ENCODE data around the gene ABLIM2.
A peak's percentile ranks its signal among the peaks of the same experiment; 100 is the strongest.
"Not testable (repeated sequence)": the region's sequence is repeated elsewhere in the genome, so short reads cannot be mapped to it uniquely, and the experiment has no call there.

Gene ABLIM2

DNA sequence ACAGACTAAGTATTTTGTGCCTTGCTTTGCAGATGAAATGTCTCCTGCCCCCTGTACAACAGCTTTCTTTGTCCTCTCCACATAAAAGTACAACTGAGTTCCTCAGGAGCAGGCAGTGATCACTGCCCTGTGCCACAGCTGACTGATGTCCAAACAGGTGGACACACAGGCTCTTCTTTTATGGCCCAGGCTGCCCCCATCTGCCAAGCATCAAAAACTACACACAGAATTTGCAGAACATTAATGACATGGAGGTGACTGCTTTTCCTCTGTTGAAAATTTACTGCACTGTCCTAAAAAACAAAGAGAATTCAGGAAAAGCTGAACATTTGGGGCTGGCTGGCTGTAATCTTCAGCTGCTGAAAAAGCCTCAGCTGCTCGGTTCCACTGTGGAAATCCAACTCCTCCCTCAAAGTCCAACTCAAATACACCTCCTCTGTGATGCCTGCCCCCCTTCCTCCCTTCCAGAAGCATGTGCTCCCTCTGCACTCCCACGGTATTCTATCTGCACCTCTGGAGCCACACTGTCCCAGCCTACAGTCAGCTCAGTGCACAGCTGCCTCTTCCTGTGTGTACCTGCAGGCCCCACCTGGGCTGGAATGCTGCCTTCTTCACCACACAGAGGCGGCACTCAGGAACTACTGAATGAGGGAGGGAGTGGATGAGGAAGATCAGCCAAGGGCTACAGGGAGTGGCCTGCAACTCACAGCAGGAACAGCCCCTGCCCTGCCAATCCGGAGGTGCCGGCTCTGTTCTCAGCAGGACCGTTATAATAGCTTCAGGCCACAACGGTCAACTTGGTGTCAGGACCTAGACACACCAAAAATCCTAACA lies 229.3 kb downstream of the ABLIM2 start:
- TF ChIP-seq, protein P1, sequence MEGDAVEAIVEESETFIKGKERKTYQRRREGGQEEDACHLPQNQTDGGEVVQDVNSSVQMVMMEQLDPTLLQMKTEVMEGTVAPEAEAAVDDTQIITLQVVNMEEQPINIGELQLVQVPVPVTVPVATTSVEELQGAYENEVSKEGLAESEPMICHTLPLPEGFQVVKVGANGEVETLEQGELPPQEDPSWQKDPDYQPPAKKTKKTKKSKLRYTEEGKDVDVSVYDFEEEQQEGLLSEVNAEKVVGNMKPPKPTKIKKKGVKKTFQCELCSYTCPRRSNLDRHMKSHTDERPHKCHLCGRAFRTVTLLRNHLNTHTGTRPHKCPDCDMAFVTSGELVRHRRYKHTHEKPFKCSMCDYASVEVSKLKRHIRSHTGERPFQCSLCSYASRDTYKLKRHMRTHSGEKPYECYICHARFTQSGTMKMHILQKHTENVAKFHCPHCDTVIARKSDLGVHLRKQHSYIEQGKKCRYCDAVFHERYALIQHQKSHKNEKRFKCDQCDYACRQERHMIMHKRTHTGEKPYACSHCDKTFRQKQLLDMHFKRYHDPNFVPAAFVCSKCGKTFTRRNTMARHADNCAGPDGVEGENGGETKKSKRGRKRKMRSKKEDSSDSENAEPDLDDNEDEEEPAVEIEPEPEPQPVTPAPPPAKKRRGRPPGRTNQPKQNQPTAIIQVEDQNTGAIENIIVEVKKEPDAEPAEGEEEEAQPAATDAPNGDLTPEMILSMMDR (conservative IDR thresholded peaks at IDR 0.05; ENCODE audit: low read depth, low read length): peak; percentile 4
- DNase-seq (ENCODE audit: low read depth): no peak
- no peak overlapping the region for H3K4me3 ChIP-seq (ENCODE audit: low read length)

DNA sequence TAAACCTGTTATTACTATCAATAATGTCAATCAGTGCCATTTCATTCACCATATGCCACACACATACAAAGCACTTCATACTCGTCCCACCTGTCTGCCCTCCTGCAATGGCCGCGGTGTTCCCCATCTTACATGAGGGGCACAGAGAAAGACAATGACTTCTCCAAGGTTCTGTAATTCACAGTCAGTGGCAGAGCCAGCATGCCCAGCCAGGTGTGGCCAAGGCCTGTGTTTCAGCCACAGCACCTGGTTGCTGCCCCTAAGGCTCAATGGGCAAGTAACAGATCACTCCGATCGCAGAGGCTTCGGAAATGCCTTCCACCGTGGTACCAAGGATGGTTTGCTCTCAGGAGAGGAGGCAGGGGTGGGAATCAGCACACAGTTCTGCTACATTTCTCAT lies 229.9 kb downstream of the ABLIM2 start:
- H3K4me3 ChIP-seq (ENCODE audit: low read length): no peak overlapping the region
- TF ChIP-seq, protein P1 (conservative IDR thresholded peaks at IDR 0.05; ENCODE audit: low read depth, low read length): no peak
- no peak for DNase-seq (ENCODE audit: low read depth)

DNA sequence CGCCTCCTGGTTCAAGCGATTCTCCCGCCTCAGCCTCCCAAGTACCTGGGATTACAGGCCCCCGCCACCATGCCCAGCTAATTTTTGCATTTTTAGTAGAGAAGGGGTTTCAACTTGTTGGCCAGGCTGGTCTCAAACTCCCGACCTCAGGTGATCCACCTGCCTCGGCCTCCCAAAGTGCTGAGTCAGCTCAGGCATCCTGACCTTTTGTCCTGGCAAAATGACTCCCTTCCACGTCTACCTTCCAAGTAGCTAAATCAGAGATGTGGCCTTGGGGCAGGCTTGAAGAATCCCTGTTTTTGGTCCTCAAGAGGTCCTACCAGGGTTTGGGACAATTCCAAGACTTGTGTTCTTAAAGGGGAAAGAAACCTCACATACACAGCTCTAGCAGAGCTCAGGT lies 231.8 kb downstream of the ABLIM2 start:
- TF ChIP-seq, protein P1 (conservative IDR thresholded peaks at IDR 0.05; ENCODE audit: low read depth, low read length): no peak
- no peak for DNase-seq (ENCODE audit: low read depth)
- no peak overlapping the region for H3K4me3 ChIP-seq (ENCODE audit: low read length)

DNA sequence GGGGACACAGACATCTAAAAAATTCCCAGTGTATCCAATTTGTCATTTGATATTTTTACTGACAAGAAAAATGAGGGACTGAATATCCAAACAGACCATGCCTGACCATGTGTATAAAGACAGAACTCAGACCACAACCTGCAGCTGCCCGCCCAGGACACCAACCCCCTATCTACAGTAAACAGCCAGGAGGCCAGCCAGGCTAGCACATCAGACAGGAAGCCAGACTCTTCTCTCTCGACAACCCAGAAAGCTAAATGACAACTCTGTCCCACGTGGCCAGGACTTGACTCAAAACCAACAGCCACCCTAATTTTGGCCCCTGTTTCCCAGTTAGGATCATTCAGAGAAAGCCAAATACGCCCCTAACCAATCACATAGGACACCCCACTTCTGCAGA lies 234.0 kb downstream of the ABLIM2 start:
- no peak for DNase-seq (ENCODE audit: low read depth)
- H3K4me3 ChIP-seq (ENCODE audit: low read length): no peak overlapping the region
- TF ChIP-seq, protein P1 (conservative IDR thresholded peaks at IDR 0.05; ENCODE audit: low read depth, low read length): no peak

DNA sequence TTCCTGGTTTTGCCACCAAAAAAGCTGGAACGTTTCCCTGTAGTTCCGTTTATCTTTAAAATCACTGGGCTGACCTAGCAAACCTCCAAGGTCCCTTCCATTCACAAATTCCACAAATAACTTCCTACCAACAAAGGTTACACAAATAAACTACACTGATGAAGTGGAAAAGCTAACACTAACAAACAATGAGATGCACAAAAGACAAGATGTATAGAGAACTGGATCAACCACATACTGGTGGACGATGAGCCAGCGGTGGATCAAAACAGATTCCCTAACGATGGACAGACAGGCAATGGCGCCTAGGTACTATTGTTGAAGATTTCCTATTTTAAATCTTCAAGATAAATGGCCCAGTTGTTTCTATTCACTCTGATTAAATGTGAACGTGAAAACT lies 234.4 kb downstream of the ABLIM2 start:
- H3K4me3 ChIP-seq (ENCODE audit: low read length): no peak overlapping the region
- DNase-seq (ENCODE audit: low read depth): no peak
- TF ChIP-seq, protein P1 (conservative IDR thresholded peaks at IDR 0.05; ENCODE audit: low read depth, low read length): no peak

DNA sequence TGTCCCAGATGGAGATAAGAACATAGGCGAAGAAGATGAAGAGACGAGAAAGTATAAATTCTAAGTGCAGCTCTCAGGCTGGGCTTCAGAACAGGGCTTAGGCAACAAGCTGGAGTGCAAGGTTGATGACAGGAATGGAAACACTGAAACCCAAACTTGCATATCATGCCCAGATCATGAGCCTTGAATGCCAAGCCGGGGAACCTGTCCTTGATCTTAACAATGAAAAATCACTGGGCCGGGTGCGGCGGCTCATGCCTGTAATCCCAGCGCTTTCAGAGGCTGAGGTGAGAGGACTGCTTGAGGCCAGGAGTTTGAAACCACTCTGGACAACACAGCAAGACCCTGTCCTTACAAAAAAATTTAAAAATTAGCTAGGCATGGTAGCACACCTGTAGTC lies 236.1 kb downstream of the ABLIM2 start:
- no peak for DNase-seq (ENCODE audit: low read depth)
- no peak overlapping the region for H3K4me3 ChIP-seq (ENCODE audit: low read length)
- TF ChIP-seq, protein P1 (conservative IDR thresholded peaks at IDR 0.05; ENCODE audit: low read depth, low read length): no peak

DNA sequence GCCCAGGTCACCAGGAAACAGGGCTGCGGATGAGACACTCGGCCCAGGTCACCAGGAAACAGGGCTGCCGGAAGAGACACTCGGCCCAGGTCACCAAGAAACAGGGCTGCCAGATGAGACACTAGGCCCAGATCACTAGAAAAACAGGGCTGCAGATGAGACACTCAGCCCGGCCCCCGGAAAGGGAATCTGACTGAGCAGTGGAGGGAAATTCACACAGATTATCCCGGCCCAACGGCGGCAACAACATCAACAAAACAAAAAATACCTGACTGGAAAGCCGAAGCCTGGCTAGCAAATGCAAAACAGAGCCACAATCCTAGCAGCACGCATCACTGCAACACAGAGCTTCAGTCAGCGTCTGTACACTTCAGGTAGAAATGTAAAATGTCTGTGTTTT lies 239.6 kb downstream of the ABLIM2 start:
- TF ChIP-seq, protein P1 (conservative IDR thresholded peaks at IDR 0.05; ENCODE audit: low read depth, low read length): no peak
- no peak for DNase-seq (ENCODE audit: low read depth)
- H3K4me3 ChIP-seq (ENCODE audit: low read length): no peak overlapping the region

DNA sequence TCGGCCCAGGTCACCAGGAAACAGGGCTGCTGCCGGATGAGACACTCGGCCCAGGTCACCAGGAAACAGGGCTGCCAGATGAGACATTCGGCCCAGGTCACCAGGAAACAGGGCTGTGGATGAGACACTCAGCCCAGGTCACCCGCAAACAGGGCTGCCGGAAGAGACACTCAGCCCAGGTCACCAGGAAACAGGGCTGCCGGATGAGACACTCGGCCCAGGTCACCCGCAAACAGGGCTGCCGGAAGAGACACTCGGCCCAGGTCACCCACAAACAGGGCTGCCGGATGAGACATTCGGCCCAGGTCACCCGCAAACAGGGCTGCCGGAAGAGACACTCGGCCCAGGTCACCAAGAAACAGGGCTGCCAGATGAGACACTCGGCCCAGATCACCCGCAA lies 240.4 kb downstream of the ABLIM2 start:
- DNase-seq (ENCODE audit: low read depth); H3K4me3 ChIP-seq (ENCODE audit: low read length): not testable (repeated sequence)

Data from retinal pigment epithelial cell (primary cell).